Measurements from ENCODE around the gene ASAP3.
A peak's percentile ranks its signal among the peaks of the same experiment; 100 is the strongest.
"Not testable (repeated sequence)": the region's sequence is repeated elsewhere in the genome, so short reads cannot be mapped to it uniquely, and the experiment has no call there.

Gene ASAP3

GRCh38 chr1:23514111-23514679, 30.2 kb upstream of the ASAP3 start:
- DNase-seq = no peak

- DNase-seq = no peak
Observed at GRCh38 chr1:23509896-23510295, 25.9 kb upstream of the ASAP3 start.

- no peak for DNase-seq
Observed at GRCh38 chr1:23506376-23507107, 22.6 kb upstream of the ASAP3 start.

- no peak for DNase-seq
Observed at GRCh38 chr1:23505851-23506250, 21.9 kb upstream of the ASAP3 start.

GRCh38 chr1:23504156-23504555, 20.2 kb upstream of the ASAP3 start:
- not testable (repeated sequence) for DNase-seq

- DNase-seq = no peak
Observed at GRCh38 chr1:23502951-23503350, 19.0 kb upstream of the ASAP3 start.

- no peak for DNase-seq
Observed at GRCh38 chr1:23500466-23500865, 16.5 kb upstream of the ASAP3 start.

GRCh38 chr1:23497777-23498439, 13.9 kb upstream of the ASAP3 start:
- DNase-seq = no peak

- DNase-seq = no peak
Observed at GRCh38 chr1:23496490-23497181, 12.7 kb upstream of the ASAP3 start.

GRCh38 chr1:23494836-23495235, 10.9 kb upstream of the ASAP3 start:
- not testable (repeated sequence) for DNase-seq

GRCh38 chr1:23492776-23493175, 8.8 kb upstream of the ASAP3 start:
- not testable (repeated sequence) for DNase-seq

- no peak for DNase-seq
Observed at GRCh38 chr1:23492132-23492720, 8.2 kb upstream of the ASAP3 start.

- DNase-seq = no peak
Observed at GRCh38 chr1:23489842-23490241, 5.9 kb upstream of the ASAP3 start.

GRCh38 chr1:23485002-23485332, 988 bp upstream of the ASAP3 start:
- no peak for DNase-seq

GRCh38 chr1:23484253-23485001, 448 bp upstream of the ASAP3 start:
- peak; percentile 90 for DNase-seq

GRCh38 chr1:23481904-23482303, 2.1 kb downstream of the ASAP3 start:
- DNase-seq = no peak

- DNase-seq = no peak
Observed at GRCh38 chr1:23481026-23481597, 2.9 kb downstream of the ASAP3 start.

- no peak for DNase-seq
Observed at GRCh38 chr1:23480187-23481025, 3.6 kb downstream of the ASAP3 start.

- DNase-seq = no peak
Observed at GRCh38 chr1:23479666-23479941, 4.4 kb downstream of the ASAP3 start.

- DNase-seq = no peak
Observed at GRCh38 chr1:23478896-23479665, 4.9 kb downstream of the ASAP3 start.

All from RPMI8226 (cell line).